Mesothelial cell of epicardium (in vitro differentiated cells): Measurements from ENCODE around the gene CNIH3. TPM values are rescaled to one million over a fixed set of nuclear protein-coding genes. Genes with fewer than 3 reads are reported as not detected.
A peak's percentile ranks its signal among the peaks of the same experiment; 100 is the strongest.
"Not testable (repeated sequence)": the region's sequence is repeated elsewhere in the genome, so short reads cannot be mapped to it uniquely, and the experiment has no call there.

ENCODE experiments used
- DNase-seq, 2 experiments: peaks; one replicate each; pipeline ENCODE4 v3.0.0; 2021; ENCODE audit warnings: low spot score in 2 of 2; ENCODE audit not compliant: unreplicated experiment in 2 of 2
- H3K27ac Mint-ChIP-seq: 2 replicates; pipeline ENCODE4 v1.8.0; 2021; ENCODE audit warnings: mixed read lengths
- H3K27me3 Mint-ChIP-seq: 2 replicates; pipeline ENCODE4 v1.8.0; 2021; ENCODE audit warnings: low read depth, mixed read lengths
- H3K36me3 Mint-ChIP-seq: 2 replicates; pipeline ENCODE4 v1.8.0; 2021; ENCODE audit warnings: mixed read lengths
- H3K4me1 Mint-ChIP-seq: 2 replicates; pipeline ENCODE4 v1.8.0; 2021; ENCODE audit warnings: mixed read lengths
- H3K4me3 Mint-ChIP-seq: 2 replicates; pipeline ENCODE4 v1.8.0; 2021; ENCODE audit warnings: mild to moderate bottlenecking, moderate library complexity, mixed read lengths
- H3K9me3 Mint-ChIP-seq: 2 replicates; pipeline ENCODE4 v1.8.0; 2021; ENCODE audit warnings: mixed read lengths
- CTCF ChIP-seq: fragments of 200-600 bp; sonication (generic); IDR thresholded peaks from one replicate; pipeline ENCODE4 v1.5.0; 2021; ENCODE audit warnings: antibody characterized with exemption; ENCODE audit not compliant: unreplicated experiment
- total RNA-seq: library from RNA; stranded (reverse); gene quantifications from 3 replicates; pipeline ENCODE4 v1.2.1, GENCODE V29; 2021

Gene CNIH3
- 7.3 to 9.2 TPM (median 8.3 TPM) in 3 replicates for total RNA-seq

- Mint-ChIP-seq H3K36me3 (no peaks in the 10 kb centered on the region), H3K4me3 (peak within 1 kb of the TSS; percentile 70), H3K4me1 (peaks cover 17% of the 10 kb centered on the region), H3K27me3 (peaks cover 83% of the 10 kb centered on the region), H3K27ac (no peak within 1 kb of the TSS), H3K9me3 (no peaks in the 10 kb centered on the region)
- TF ChIP-seq CTCF: no peak
- peak; percentile 44 to 69 for DNase-seq
Observed at GRCh38 chr1:224615861-224616755, at the start of gene CNIH3. CNIH3 (plus strand) TSS chr1:224616317; CDS start chr1:224617175, 858 bp downstream.

- not testable (repeated sequence) for H3K36me3 Mint-ChIP-seq, DNase-seq, H3K4me3 Mint-ChIP-seq, H3K9me3 Mint-ChIP-seq, H3K27ac Mint-ChIP-seq, H3K4me1 Mint-ChIP-seq, H3K27me3 Mint-ChIP-seq
Observed at GRCh38 chr1:224566492-224566891, 49.6 kb upstream of the CNIH3 start.

GRCh38 chr1:224569276-224569675 lies 46.8 kb upstream of the CNIH3 start:
- Mint-ChIP-seq H3K27me3 (no peaks in the 10 kb centered on the region), H3K36me3 (no peaks in the 10 kb centered on the region), H3K27ac (no peak overlapping the region), H3K4me3 (no peak overlapping the region), H3K9me3 (no peaks in the 10 kb centered on the region), H3K4me1 (no peaks in the 10 kb centered on the region)
- no peak for TF ChIP-seq CTCF
- no peak for DNase-seq

- DNase-seq, H3K4me1 Mint-ChIP-seq, H3K4me3 Mint-ChIP-seq, H3K36me3 Mint-ChIP-seq, H3K27ac Mint-ChIP-seq, H3K27me3 Mint-ChIP-seq: not testable (repeated sequence)
- peaks cover 15% of the 10 kb centered on the region for H3K9me3 Mint-ChIP-seq
Observed at GRCh38 chr1:224571975-224572374, 44.1 kb upstream of the CNIH3 start.

- peaks cover 4% of the 10 kb centered on the region for H3K36me3 Mint-ChIP-seq
- no peak overlapping the region for H3K27ac Mint-ChIP-seq
- no peak overlapping the region for H3K4me3 Mint-ChIP-seq
- no peaks in the 10 kb centered on the region for H3K27me3 Mint-ChIP-seq
- no peak for TF ChIP-seq CTCF
- DNase-seq: no peak
- no peaks in the 10 kb centered on the region for H3K4me1 Mint-ChIP-seq
- H3K9me3 Mint-ChIP-seq: peaks cover 30% of the 10 kb centered on the region
Observed at GRCh38 chr1:224579526-224579925, 36.6 kb upstream of the CNIH3 start.

GRCh38 chr1:224580006-224580405 lies 36.1 kb upstream of the CNIH3 start:
- no peak overlapping the region for H3K4me3 Mint-ChIP-seq
- H3K27me3 Mint-ChIP-seq: no peaks in the 10 kb centered on the region
- peaks cover 30% of the 10 kb centered on the region for H3K9me3 Mint-ChIP-seq
- H3K4me1 Mint-ChIP-seq: no peaks in the 10 kb centered on the region
- no peak overlapping the region for H3K27ac Mint-ChIP-seq
- TF ChIP-seq CTCF: no peak
- DNase-seq: no peak
- peaks cover 4% of the 10 kb centered on the region for H3K36me3 Mint-ChIP-seq
